ENCODE data around the gene MRPL40.

- no peak for TF ChIP-seq CTCF (IDR thresholded peaks at IDR 0.05; ENCODE audit: poor library complexity)
- no peak for TF ChIP-seq EZH2 (IDR thresholded peaks at IDR 0.05; ENCODE audit: borderline replicate concordance)
- TF ChIP-seq EZH2phosphoT487 (IDR thresholded peaks at IDR 0.05; ENCODE audit: low read depth, severe bottlenecking, unreplicated experiment): no peak
These were observed 9.7 kb upstream of the MRPL40 start for GRCh38 chr22:19422440-19423301.
